Mesendoderm (in vitro differentiated cells): ENCODE results near the gene NSMCE1.
"Not testable (repeated sequence)": the region's sequence is repeated elsewhere in the genome, so short reads cannot be mapped to it uniquely, and the experiment has no call there.

Source experiments
- DNase-seq: peaks from one replicate; pipeline ENCODE4 v3.0.0; 2013
- H2AK5ac ChIP-seq: 2 replicates; pipeline ENCODE4 v1.6.1; 2013; ENCODE audit warnings: low read length, inconsistent platforms
- H2BK120ac ChIP-seq: 2 replicates; pipeline ENCODE4 v1.6.1; 2013; ENCODE audit warnings: low read depth, mild to moderate bottlenecking, low read length, moderate library complexity, mixed read lengths
- H2BK15ac ChIP-seq: replicated peaks from 2 replicates; pipeline ENCODE4 v1.6.1; 2013; ENCODE audit warnings: low read depth, mild to moderate bottlenecking, moderate library complexity
- H2BK5ac ChIP-seq: 2 replicates; pipeline ENCODE4 v1.6.1; 2013; ENCODE audit warnings: low read length, inconsistent platforms
- H3K18ac ChIP-seq: 2 replicates; pipeline ENCODE4 v1.6.1; 2013; ENCODE audit warnings: mild to moderate bottlenecking, low read length, mixed read lengths
- H3K23ac ChIP-seq: one replicate; pipeline ENCODE4 v1.6.1; 2013; ENCODE audit warnings: low read length
- H3K27ac ChIP-seq: 2 replicates; pipeline ENCODE4 v1.5.1; 2013; ENCODE audit warnings: low read depth, mild to moderate bottlenecking, inconsistent platforms, low read length, moderate library complexity
- H3K27me3 ChIP-seq: 2 replicates; pipeline ENCODE4 v1.6.1; 2013; ENCODE audit warnings: low read length, control low read depth, mild to moderate bottlenecking, inconsistent platforms; ENCODE audit not compliant: insufficient read depth, poor library complexity
- H3K36me3 ChIP-seq: 2 replicates; pipeline ENCODE4 v1.6.1; 2013; ENCODE audit warnings: low read length, inconsistent platforms; ENCODE audit not compliant: control insufficient read depth, insufficient read depth
- H3K4ac ChIP-seq: one replicate; pipeline ENCODE4 v1.6.1; 2013; ENCODE audit warnings: low read depth, mild to moderate bottlenecking, low read length, moderate library complexity
- H3K4me1 ChIP-seq: 2 replicates; pipeline ENCODE4 v1.6.1; 2013; ENCODE audit warnings: low read depth, low read length, inconsistent platforms; ENCODE audit not compliant: control insufficient read depth
- H3K4me2 ChIP-seq: 2 replicates; pipeline ENCODE4 v1.6.1; 2013; ENCODE audit warnings: low read length
- H3K4me3 ChIP-seq: 2 replicates; pipeline ENCODE4 v1.5.1; 2013; ENCODE audit warnings: mild to moderate bottlenecking, low read length
- H3K56ac ChIP-seq: one replicate; pipeline ENCODE4 v1.6.1; 2013; ENCODE audit warnings: low read length
- H3K79me1 ChIP-seq: 2 replicates; pipeline ENCODE4 v1.6.1; 2013; ENCODE audit warnings: low read length, inconsistent platforms
- H3K79me2 ChIP-seq: 2 replicates; pipeline ENCODE4 v1.6.1; 2013; ENCODE audit warnings: mild to moderate bottlenecking, low read length; ENCODE audit not compliant: control insufficient read depth, insufficient read depth
- H3K9ac ChIP-seq: 2 replicates; pipeline ENCODE4 v1.6.1; 2013; ENCODE audit warnings: low read length, inconsistent platforms
- H4K5ac ChIP-seq: one replicate; pipeline ENCODE4 v1.6.1; 2013; ENCODE audit warnings: low read length
- H4K8ac ChIP-seq: one replicate; pipeline ENCODE4 v1.6.1; 2013; ENCODE audit warnings: low read depth, mild to moderate bottlenecking, control low read depth, low read length, moderate library complexity
- WGBS: extraction: QIAGEN DNeasy Blood & Tissue Kit; methylation state at CpG from one replicate; pipeline ENCODE4 v1.1.7; 2013; ENCODE audit warnings: low lambda C conversion rate, missing lambda C conversion rate; ENCODE audit not compliant: insufficient coverage; ENCODE audit errors: extremely low coverage; 5-methylcytosine and 5-hydroxymethylcytosine counted together

Gene NSMCE1

GRCh38 chr16:27204312-27204915 is 64.2 kb downstream of the NSMCE1 start:
- peak overlapping the region; percentile 90 for H4K5ac ChIP-seq
- no peak for DNase-seq
- WGBS = no CpG with 5 or more reads among the region's 14 CpGs
- H3K27me3 ChIP-seq = no peaks in the 10 kb centered on the region
- no peak overlapping the region for H4K8ac ChIP-seq
- no peak overlapping the region for H2BK120ac ChIP-seq
- peak overlapping the region; percentile 53 for H3K18ac ChIP-seq
- H3K4me2 ChIP-seq = peak overlapping the region; percentile 95
- no peak overlapping the region for H2BK15ac ChIP-seq
- H3K23ac ChIP-seq = peak overlapping the region; percentile 66
- peak overlapping the region; percentile 75 for H3K27ac ChIP-seq
- H3K79me2 ChIP-seq = no peaks in the 10 kb centered on the region
- H3K9ac ChIP-seq = peak overlapping the region; percentile 99
- H2BK5ac ChIP-seq = peak overlapping the region; percentile 88
- no peaks in the 10 kb centered on the region for H3K36me3 ChIP-seq
- H3K4ac ChIP-seq = peak overlapping the region; percentile 87
- peak overlapping the region; percentile 88 for H2AK5ac ChIP-seq
- H3K4me3 ChIP-seq = peak overlapping the region; percentile 84
- peak overlapping the region; percentile 100 for H3K56ac ChIP-seq
- H3K4me1 ChIP-seq = peaks cover 4% of the 10 kb centered on the region
- H3K79me1 ChIP-seq = no peaks in the 10 kb centered on the region

GRCh38 chr16:27203507-27204311 is 64.9 kb downstream of the NSMCE1 start, which contains the start of gene KDM8:
Gene KDM8 (plus strand): TSS chr16:27203526. CDS start chr16:27210124, 6,598 bp downstream.
- peak within 1 kb of the TSS; percentile 95 for H3K4me2 ChIP-seq

GRCh38 chr16:27202923-27203506 is 65.6 kb downstream of the NSMCE1 start:
- peak overlapping the region; percentile 87 for H3K18ac ChIP-seq
- no peaks in the 10 kb centered on the region for H3K79me2 ChIP-seq
- no peak overlapping the region for H2BK5ac ChIP-seq
- H3K27ac ChIP-seq = peak overlapping the region; percentile 79
- DNase-seq = no peak
- H2AK5ac ChIP-seq = peak overlapping the region; percentile 35
- H3K36me3 ChIP-seq = no peaks in the 10 kb centered on the region
- H4K8ac ChIP-seq = no peak overlapping the region
- H3K27me3 ChIP-seq = no peaks in the 10 kb centered on the region
- no peaks in the 10 kb centered on the region for H3K79me1 ChIP-seq
- H3K23ac ChIP-seq = peak overlapping the region; percentile 85
- H3K4me1 ChIP-seq = peaks cover 6% of the 10 kb centered on the region
- H2BK120ac ChIP-seq = no peak overlapping the region
- H3K4ac ChIP-seq = peak overlapping the region; percentile 63
- no peak overlapping the region for H4K5ac ChIP-seq
- WGBS = no CpG with 5 or more reads among the region's 19 CpGs
- H3K9ac ChIP-seq = peak overlapping the region; percentile 61
- H2BK15ac ChIP-seq = no peak overlapping the region
- peak overlapping the region; percentile 83 for H3K56ac ChIP-seq
- H3K4me3 ChIP-seq = peak overlapping the region; percentile 35
- H3K4me2 ChIP-seq = peak overlapping the region; percentile 56

More at GRCh38 chr16:27203507-27204311, 64.9 kb downstream of the NSMCE1 start, which contains the start of gene KDM8:
- H3K36me3 ChIP-seq = no peaks in the 10 kb centered on the region
- peak within 1 kb of the TSS; percentile 85 for H3K23ac ChIP-seq
- peak within 1 kb of the TSS; percentile 87 for H3K18ac ChIP-seq
- peak within 1 kb of the TSS; percentile 90 for H4K5ac ChIP-seq
- peak within 1 kb of the TSS; percentile 3 for H4K8ac ChIP-seq
- peak within 1 kb of the TSS; percentile 88 for H2BK5ac ChIP-seq
- peaks cover 4% of the 10 kb centered on the region for H3K4me1 ChIP-seq
- H3K9ac ChIP-seq = peak within 1 kb of the TSS; percentile 99
- H3K4ac ChIP-seq = peak within 1 kb of the TSS; percentile 87
- H3K4me3 ChIP-seq = peak within 1 kb of the TSS; percentile 84
- no peak within 1 kb of the TSS for H2BK15ac ChIP-seq
- DNase-seq = peak; percentile 100
- no peaks in the 10 kb centered on the region for H3K27me3 ChIP-seq
- peak within 1 kb of the TSS; percentile 79 for H3K27ac ChIP-seq
- H3K79me2 ChIP-seq = no peaks in the 10 kb centered on the region
- no CpG with 5 or more reads among the region's 70 CpGs for WGBS
- H2BK120ac ChIP-seq = no peak within 1 kb of the TSS
- H2AK5ac ChIP-seq = peak within 1 kb of the TSS; percentile 88
- H3K56ac ChIP-seq = peak within 1 kb of the TSS; percentile 100
- no peaks in the 10 kb centered on the region for H3K79me1 ChIP-seq

- H3K18ac ChIP-seq, H2BK15ac ChIP-seq, H3K23ac ChIP-seq, H3K56ac ChIP-seq, H2AK5ac ChIP-seq, H3K27ac ChIP-seq, H3K36me3 ChIP-seq, H3K4me3 ChIP-seq, H4K5ac ChIP-seq, H2BK120ac ChIP-seq, H3K79me2 ChIP-seq, H2BK5ac ChIP-seq, DNase-seq, H4K8ac ChIP-seq, H3K27me3 ChIP-seq, H3K9ac ChIP-seq, H3K4me1 ChIP-seq, H3K4ac ChIP-seq, H3K79me1 ChIP-seq, H3K4me2 ChIP-seq: not testable (repeated sequence)
- no CpG with 5 or more reads among the region's 3 CpGs for WGBS
These were observed 67.7 kb downstream of the NSMCE1 start for GRCh38 chr16:27200914-27201313.

GRCh38 chr16:27199736-27200135 is 68.8 kb downstream of the NSMCE1 start:
- no peak overlapping the region for H2BK15ac ChIP-seq
- WGBS = no CpG with 5 or more reads among the region's 1 CpG
- no peak for DNase-seq
- H3K79me1 ChIP-seq = no peaks in the 10 kb centered on the region
- no peak overlapping the region for H3K27ac ChIP-seq
- H3K23ac ChIP-seq = no peak overlapping the region
- H3K18ac ChIP-seq = no peak overlapping the region
- H3K4me3 ChIP-seq = no peak overlapping the region
- no peak overlapping the region for H2BK120ac ChIP-seq
- no peak overlapping the region for H4K8ac ChIP-seq
- H3K36me3 ChIP-seq = no peaks in the 10 kb centered on the region
- no peak overlapping the region for H2AK5ac ChIP-seq
- no peaks in the 10 kb centered on the region for H3K79me2 ChIP-seq
- no peak overlapping the region for H4K5ac ChIP-seq
- no peaks in the 10 kb centered on the region for H3K27me3 ChIP-seq
- no peak overlapping the region for H3K4me2 ChIP-seq
- no peak overlapping the region for H2BK5ac ChIP-seq
- no peak overlapping the region for H3K4ac ChIP-seq
- H3K56ac ChIP-seq = no peak overlapping the region
- H3K4me1 ChIP-seq = peaks cover 8% of the 10 kb centered on the region
- H3K9ac ChIP-seq = no peak overlapping the region
